NCI-H187 treated with DMSO at 0.1 percent for 48 hours (cell line): ENCODE measurements around the gene SKIC8.

Experiments used
- DNase-seq: peaks from one replicate; lab custom pipeline; 2025; lab: John Stamatoyannopoulos, UW

SKIC8 gene

DNA sequence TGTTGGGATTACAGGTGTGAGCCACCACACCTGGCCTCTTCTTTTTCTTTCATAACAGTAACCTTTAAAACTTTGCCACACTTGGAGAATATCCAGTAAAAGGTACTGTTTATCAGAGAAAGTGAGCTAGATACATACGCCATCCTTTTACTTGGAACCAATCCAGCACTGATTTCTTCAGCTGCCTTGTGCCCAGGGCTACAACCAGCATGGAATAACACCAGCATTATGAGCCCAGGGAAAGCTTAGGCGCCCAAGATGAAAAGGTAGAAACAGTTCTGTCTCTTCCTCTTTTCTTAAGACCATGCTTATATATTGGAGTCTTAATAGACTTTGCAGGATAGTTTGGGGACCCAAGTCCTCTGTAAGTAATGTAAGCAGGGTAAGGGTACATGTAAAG, 8.4 kb downstream of the SKIC8 start:
- no peak for DNase-seq

DNA sequence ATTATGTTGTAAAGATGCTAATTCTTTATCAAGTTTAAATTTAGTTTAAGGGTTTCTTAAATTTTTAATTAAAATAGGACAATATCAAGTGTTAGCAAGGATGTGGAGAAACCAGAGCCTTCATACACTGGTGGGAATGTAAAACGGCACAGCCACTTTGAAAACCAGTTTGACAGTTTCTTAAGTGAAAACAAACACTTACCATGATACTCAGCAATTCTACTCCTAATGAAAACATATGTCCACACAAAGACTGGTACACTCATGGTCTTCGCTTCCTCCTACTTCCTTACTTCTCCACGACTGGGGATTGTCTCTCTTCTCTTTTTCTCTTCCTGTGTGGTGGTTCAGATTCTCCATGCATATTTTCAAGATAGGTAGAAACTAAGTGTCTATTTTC, 9.2 kb downstream of the SKIC8 start:
- DNase-seq = no peak

DNA sequence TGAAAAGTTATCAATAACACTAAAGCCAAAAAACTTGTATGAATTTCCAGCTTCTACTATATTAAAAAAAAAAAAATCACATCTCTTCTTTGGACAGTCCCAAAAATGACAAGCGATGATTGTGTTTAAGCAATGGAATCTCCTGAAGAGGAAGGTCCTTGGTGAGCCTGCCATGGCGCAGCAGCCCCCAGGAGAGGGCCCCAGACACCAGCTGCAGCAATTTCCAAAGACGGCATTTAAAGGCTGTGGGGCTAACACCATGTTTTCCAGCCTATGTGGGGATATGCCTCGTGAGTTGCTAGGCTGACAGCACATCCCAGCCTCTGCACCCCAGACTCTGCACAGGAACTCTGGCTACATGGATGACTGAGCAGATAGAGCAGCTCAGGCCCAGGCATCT, 14.7 kb downstream of the SKIC8 start:
- DNase-seq = no peak

DNA sequence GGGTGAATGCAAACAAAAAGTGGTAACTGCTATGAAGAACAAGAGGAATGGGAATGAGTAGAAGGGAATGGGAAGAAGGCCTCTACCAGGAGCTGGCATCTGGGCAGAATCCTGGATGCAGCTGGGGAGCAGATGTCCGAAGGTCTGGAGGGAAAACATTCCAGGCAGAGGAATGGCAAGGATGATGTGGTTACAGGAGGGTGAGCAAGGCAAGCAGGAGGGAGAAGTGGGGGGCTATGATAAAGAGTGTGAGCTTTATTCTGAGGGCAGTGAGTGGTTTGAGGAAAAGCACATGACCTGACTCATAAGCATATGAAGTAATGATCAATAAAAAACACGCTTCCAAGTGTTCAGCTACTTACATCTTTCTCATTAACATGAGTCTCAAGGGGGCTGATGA, 17.1 kb downstream of the SKIC8 start:
- no peak for DNase-seq

DNA sequence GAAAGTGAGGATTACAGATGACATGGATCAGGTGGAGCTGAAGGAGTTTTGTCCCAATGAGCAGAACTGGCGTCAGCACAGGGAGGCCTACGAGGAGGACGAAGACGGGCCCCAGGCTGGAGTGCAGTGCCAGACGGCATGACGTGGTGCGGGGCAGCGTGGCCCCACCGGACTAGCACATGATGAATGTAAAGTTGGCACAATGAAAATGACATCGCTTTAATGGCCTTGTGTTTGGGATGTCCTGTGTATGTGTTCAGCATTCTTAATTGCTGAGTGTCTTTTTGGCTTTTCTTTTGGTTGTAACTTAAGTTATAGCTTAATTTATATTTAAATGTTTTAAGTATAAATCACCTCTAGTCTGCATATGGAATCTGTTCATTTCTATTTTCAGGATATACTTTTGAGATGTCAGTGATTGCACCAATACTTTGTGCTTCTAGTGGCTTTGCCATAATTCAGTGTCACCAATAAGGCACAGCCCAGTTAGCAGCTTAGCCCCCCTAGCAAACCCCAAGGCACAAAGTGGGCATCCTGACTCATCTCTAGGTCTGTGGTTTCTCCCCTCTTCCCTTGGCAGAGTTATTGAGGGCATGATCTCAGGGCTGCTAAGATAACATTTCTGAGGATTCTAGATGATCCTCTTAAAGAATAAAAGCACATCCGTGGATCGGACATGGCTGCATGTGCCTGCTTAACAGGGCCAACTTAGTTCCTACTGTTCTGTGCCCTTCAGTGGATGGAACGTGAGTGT, 18.9 kb downstream of the SKIC8 start:
- DNase-seq = no peak

DNA sequence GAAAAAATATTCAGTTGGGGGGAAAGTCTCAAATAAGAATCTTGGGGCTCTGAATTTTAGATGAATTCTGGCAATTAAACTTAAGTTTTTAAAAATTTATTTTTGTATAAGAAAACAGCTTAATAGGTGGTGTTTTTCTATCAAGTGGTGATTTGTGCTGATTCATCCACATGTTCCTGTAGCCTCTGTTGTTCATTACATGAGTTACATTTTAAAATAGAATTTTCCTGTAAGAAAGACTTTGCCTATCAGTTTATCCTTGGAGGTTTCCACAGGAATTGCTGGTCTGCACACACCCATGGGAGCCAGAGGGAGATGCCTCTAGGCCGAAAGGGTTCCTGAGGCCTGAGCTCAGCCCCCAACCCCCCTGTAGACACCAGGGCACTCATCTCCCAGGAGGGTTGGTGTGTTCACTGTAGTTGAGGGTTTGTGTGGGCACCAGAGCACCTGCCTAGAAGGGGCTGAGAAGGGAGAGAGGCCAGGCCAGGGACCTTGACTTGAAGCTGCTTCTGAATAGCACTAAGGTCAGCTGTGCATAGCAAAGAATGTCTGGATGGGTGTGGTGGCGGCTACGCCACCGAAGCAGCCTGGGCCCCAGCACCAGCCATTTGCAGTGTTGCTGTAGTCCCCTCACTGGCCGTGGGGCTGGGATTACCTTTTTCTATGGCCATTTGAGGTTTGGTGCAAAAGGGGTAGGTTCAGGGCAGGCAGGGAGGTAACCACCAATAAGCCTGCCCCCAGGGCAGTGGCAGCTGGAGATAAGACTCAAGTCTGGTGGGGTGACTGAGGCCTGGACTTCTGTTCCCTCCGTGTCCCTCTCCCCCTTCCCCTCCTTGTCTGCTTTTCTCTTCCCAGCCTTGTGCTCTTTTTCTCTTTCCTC, 23.1 kb downstream of the SKIC8 start:
- no peak for DNase-seq

DNA sequence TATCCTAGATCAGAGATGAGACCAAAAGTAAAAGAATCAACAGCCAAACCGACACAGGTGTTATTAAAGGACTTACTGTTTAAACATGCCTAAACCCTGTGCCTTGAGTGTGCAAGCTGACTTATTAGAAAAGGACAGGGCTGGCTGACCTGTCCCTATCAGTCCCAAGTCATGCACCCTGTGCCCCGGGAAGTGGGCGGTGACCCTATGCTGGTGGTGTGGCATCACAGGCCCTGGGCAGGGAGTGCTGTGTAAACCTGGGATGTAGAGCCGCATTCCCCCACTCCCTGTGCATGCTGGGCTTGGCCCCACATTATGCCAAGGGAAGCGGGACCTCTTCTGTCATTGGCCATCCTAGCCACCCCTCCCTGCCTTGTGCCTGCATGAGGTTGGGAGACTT, 24.4 kb downstream of the SKIC8 start:
- no peak for DNase-seq

DNA sequence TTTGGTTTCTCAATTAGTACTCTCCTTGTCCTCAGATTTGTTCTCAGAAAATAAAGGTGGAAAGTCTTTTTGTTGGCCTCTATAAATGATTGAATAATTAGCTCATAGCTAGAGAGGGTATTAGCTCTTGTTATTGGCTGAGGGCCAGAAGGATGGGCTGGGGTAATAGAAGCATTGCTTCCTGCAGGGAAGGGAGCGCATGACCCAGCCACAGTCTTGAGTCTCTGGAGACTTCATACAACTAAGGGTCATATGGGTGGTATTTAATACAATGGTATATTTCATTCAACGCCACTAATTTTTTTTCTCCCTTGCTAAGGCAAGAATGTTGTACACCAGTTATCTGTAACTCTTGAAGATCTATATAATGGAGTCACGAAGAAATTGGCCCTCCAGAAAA, 26.6 kb downstream of the SKIC8 start:
- DNase-seq = no peak

DNA sequence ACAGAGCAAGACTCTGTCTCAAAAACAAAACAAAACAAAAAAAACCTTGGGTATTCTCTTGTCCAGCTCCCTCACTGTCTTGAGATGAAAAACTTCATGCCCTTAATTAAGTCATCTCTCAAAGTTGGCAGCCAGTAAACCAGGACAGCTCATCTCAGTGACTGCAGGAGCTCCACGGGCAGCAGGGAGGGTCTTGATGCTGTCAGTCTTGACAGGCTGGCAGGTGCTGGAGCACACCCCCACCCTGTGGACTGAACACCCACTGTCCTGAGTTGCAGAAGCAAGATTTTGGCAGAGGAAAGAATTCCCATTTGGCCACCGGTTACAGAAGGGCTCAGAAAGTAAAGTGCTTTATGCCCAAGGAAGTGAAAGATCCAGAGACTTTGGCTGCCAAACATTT, 27.1 kb downstream of the SKIC8 start:
- no peak for DNase-seq

DNA sequence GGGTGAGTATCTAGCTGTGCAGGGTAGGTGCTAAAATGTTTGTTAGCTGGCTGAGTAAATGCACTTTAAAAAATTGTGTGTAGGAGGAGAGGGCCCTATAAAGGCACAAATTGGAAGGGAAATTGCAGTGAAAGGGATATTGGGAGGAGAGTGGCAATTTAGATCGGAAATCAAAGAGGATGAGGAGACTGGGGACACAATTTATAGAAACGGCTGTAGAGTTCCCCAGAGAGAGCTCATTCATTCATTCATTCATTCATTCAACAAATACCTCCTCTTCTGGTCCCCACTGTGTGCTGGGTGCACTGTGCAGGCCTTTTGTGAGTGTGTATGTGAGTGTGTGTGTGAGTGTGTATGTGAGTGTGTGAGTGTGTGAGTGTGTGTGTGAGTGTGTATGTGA, 32.6 kb downstream of the SKIC8 start:
- DNase-seq = no peak

DNA sequence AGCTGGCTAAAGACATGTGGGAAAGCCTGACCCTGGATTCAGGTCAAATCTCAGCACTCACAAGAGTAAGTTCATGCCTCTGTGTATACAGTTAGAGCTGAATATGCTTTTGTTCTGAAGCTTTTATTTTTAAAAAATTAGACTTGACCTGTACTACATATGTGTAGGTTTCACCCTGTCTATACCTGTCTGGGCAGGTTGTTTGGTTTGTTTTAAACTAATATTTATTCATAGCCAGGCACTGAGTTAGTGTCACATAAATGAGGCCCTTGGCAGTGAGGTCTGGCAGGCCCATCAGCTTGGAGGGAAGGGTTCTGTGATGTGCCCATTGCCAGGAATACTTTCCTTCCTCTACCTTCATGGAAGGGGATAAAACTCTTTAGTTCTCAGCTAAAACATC, 33.2 kb downstream of the SKIC8 start:
- DNase-seq = no peak

DNA sequence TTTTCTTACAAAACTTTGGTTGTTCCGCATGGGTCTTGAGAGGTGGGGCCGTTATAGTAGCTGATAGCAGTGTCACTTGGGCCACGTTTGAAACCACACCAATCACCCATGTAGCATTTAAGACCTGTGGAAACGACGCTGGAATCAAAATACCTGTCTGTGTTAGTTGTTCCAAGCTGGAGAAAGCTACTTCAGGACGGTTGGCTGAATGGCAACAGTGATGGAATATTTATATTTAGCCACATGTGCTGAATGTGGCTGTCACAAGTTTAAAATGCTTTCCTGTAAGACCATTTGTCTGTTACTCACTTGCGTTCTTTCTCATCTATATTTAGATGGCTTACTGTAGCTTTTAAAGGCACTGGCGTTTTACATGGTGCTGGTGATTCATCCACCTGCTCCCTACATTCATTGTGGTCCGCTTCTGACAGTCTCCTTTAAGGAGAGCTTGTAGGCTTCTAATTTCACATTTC, 33.6 kb downstream of the SKIC8 start:
- no peak for DNase-seq

DNA sequence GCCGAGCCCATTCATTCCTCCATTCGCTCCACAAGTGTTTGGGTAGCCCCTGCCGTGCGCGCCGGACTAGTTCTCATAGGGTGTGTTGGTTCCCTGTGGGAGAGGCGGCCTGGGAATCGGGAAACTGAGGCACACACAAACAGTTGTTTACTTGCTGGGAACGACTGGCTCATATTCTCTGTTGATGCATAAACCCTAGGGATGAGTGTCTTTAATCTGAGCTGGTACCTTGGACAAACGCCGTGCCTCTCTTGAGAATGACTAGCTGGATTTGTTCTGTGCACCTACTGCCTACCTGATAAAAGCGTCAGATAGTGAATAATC, 34.3 kb downstream of the SKIC8 start:
- DNase-seq = no peak

DNA sequence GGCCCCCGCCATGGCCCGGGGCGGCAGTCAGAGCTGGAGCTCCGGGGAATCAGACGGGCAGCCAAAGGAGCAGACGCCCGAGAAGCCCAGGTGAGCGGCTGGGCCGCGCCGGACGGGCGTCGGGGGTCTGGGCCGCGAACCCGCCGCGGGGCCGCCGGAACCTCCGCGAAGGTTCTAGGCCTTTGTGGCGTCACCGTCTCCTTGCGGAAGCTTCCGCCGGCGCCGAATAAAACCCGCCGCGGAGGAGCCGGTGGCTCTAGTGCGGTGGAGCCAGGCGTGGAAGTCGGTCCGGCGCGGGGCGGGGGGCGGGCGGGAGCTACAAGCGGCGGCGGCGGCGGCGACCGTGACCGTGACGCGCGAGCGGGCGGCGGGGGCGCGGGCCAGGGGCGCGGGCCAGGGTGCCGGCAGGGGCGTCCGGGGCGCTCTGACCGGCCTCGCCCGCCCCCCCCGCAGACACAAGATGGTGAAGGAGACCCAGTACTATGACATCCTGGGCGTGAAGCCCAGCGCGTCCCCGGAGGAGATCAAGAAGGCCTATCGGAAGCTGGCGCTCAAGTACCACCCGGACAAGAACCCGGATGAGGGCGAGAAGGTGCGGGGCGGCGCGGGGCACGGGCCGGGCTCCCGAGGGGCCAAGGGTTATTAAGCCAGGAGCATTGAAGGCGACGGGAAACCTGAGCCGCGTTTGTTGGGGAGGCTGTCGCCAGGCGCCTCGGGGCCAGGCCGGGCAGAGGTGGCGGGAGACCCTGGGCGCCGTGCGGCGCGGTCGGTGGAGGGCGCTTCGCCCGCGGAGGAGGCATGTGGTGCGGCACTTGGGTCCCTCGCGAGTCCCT, 34.9 kb downstream of the SKIC8 start, which contains the start of gene DNAJA4:
DNAJA4 (plus strand) TSS at position 259 of the 833 bp plus-strand sequence; CDS start at position 461, 202 bp downstream.
- no peak for DNase-seq

DNA sequence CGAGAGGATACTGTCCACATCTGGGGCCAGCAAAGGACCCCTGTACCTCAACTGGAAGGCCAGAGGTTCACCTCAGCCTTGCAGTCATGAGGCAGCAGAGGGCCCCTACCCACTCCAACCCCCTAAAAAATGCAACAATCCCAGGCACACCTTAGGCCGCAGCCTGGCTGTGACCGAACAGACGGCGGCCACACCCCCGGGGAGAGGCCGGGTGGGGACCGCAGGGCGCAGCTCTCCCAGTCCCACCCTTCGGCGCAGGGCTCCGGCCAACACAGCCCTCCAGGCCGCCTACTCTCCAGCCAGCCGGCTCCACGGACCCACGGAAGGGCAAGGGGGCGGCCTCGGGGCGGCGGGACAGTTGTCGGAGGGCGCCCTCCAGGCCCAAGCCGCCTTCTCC, 35.5 kb downstream of the SKIC8 start:
- DNase-seq = no peak

DNA sequence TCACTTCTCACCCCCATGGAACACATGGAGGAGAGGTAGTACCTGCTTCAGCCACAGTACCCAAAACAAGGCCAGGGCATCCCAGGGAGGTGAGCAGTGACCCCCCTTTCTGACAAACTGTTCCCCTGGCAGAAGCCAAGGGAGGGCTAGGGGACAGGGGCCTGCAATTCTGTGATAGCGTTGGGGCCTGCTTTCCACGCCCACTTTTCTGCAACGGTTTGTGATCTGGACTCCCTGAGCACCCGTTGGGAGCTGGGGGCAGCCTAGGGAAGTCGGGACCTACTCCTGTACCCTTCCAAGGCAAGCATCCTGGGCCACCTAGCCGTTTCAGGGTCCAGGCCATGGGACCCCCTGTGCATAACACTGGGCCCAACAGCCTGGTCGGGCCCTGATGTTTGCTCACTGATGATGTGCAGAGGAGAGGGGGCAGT, 36.0 kb downstream of the SKIC8 start:
- no peak for DNase-seq

DNA sequence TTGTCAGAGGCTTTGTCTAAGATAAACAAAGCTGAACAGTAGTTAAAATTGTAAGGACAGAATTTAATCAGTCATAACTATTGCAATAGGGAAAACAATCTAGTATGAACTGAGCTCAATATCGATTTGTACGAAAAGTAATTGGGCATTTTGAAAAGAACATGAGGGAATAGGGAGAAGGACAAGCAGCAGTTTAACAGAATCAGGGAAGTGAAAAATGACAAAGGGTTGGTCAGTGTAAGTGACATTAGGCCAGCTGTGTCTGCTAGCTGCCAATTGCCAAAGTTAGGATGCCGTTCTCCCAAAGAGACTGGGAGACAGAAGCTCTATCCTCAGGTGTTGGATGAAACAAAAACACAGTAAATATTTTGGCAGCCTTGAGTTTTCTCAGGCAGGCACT, 38.3 kb downstream of the SKIC8 start:
- DNase-seq = no peak

DNA sequence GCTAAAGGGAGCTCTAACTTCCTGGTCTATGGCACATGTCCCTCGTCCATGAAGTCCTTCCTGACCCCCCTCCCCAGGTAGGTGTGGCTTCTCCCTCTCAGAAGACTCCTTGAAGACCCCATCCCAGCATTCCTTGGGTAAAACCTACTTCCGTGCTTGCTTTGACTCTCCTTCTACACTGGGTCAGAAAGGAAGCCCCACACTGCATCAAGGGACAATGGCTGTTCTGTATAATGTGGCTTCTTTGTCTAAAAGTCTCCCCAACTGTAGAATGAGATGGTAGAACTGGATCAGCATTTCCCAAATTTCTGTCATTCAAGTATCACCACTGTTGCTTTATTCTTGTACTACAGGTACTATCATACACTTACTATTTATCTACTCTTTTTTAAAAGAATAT, 38.9 kb downstream of the SKIC8 start:
- DNase-seq = no peak

DNA sequence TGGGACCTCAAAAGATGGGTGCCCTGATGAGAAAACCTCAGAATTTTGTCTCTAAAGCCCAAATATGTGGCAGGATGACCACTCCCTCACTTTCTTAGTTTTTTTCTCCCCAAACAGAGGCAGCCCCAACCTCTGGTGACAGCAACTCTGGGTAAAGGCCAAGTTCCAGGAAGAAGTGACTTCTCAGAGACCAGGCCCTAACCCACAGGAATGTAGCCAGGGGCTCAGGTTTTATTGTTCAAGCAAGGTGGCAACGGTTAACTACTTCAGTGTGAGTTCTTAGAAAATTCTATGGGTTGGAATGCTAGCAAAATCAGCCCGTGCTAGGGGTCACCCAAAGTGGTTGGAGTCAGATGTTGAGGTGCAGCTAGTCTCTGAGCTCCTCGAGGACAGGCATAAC, 40.2 kb downstream of the SKIC8 start:
- DNase-seq = no peak

DNA sequence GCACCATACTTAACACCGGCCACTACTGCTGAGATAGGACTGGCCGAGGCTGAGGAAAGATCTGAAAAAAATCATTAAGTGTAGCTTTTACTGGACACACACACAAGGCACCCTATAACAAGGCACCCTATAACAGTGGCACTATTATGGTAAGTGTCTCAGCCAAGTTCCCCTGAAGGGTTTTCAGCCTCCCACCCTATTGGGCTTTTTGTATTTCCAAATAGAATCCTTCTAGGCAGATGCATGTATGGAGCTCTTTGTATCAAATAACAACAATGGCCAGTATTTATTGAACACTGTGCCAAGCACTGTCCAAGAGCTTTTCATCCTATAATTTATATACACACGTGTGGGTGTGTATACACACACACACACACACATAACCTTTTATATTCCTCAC, 41.7 kb downstream of the SKIC8 start:
- DNase-seq = no peak

DNA sequence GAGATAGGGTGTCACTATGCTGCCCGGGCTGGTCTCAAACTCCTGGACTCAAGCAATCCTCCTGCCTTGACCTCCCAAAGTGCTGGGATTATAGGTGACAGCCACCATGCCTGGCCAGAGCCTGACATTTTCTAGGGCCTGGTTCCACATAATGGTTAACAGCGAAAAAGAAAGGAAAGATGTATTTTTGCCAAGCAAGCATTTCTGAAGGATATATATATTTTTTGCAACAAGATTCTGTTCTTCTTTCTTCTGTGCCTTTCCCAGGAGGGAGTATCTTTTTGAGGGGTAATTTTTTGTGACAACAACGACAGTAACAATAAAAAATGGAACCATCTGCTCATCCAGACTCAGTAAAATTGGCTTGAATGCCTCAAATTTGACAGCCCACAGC, 43.4 kb downstream of the SKIC8 start:
- DNase-seq = no peak

DNA sequence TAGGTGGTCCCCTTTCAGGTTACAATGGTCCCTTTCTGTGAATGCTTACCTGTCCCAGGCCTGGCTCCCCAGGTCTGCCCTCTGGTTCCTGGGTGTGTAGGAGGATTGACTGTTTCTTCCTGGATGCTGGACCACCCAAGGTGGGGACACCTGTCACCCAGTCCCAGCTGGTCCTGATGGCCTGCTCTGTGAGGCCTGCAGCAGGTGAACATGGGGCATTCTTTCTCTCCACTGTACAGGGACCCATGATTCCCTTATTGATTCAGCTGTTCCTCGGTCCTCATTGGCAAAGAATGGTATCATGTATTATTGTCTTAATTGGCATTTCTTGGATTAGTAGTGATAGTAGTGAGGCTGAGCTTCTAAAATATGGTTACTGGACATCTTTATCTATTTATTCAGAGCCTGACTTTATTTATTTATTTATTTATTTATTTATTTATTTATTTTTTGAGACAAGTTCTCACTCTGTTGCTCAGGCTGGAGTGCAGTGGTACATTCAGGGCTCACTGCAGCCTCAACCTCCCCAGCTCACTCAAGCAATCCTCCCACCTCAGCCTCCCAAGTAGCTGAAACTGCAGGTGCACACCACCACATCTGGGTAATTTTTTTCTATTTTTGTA, 43.9 kb downstream of the SKIC8 start:
- no peak for DNase-seq
